WTC11 (cell line): ENCODE results near the gene PRKAR2A.

Experiments
- CTCF ChIP-seq: fragments of 200-600 bp; IDR thresholded peaks from 2 replicates; pipeline ENCODE4 v1.8.0; 2022; ENCODE audit warnings: antibody characterized with exemption
- FOXJ3 ChIP-seq: sonication (generic); formaldehyde crosslinking; IDR thresholded peaks from 2 replicates; pipeline ENCODE4 v1.9.0; 2021; ENCODE audit warnings: missing genetic modification reagents, mild to moderate bottlenecking, borderline replicate concordance
- JUN ChIP-seq: sonication (generic); formaldehyde crosslinking; IDR thresholded peaks from 2 replicates; pipeline ENCODE4 v1.8.0; 2023; ENCODE audit warnings: mild to moderate bottlenecking, missing genetic modification reagents
- PRDM15 ChIP-seq: sonication (generic); formaldehyde crosslinking; IDR thresholded peaks from 2 replicates; pipeline ENCODE4 v1.8.0; 2022; ENCODE audit warnings: missing genetic modification reagents
- USF2 ChIP-seq: sonication (generic); formaldehyde crosslinking; IDR thresholded peaks from 2 replicates; pipeline ENCODE4 v1.8.1; 2023; ENCODE audit warnings: mild to moderate bottlenecking, missing genetic modification reagents, moderate library complexity
- ZBTB43 ChIP-seq: sonication (generic); formaldehyde crosslinking; IDR thresholded peaks from 2 replicates; pipeline ENCODE4 v1.8.1; 2023; ENCODE audit warnings: mild to moderate bottlenecking, missing genetic modification reagents
- ZNF232 ChIP-seq: sonication (generic); formaldehyde crosslinking; IDR thresholded peaks from 2 replicates; pipeline ENCODE4 v1.8.0; 2022; ENCODE audit warnings: mild to moderate bottlenecking, missing genetic modification reagents
- ZNF317 ChIP-seq: sonication (generic); formaldehyde crosslinking; IDR thresholded peaks from 2 replicates; pipeline ENCODE4 v1.8.1; 2023; ENCODE audit warnings: low read depth, mild to moderate bottlenecking, moderate library complexity, missing genetic modification reagents, borderline replicate concordance
- ZSCAN18 ChIP-seq: fragments of 250-450 bp; sonication (Bioruptor Pico); IDR thresholded peaks from 2 replicates; pipeline ENCODE4 v2.1.2; 2022; ENCODE audit warnings: mild to moderate bottlenecking, moderate library complexity
- TF ChIP-seq, protein P1 (sequence below): sonication (generic); formaldehyde crosslinking; IDR thresholded peaks from 2 replicates; pipeline ENCODE4 v1.8.1; 2023; ENCODE audit warnings: mild to moderate bottlenecking, missing genetic modification reagents, borderline replicate concordance
- TF ChIP-seq, protein P2 (sequence below): sonication (generic); formaldehyde crosslinking; IDR thresholded peaks from 2 replicates; pipeline ENCODE4 v1.8.1; 2022; ENCODE audit warnings: low read depth, missing genetic modification reagents, borderline replicate concordance

DNA sequence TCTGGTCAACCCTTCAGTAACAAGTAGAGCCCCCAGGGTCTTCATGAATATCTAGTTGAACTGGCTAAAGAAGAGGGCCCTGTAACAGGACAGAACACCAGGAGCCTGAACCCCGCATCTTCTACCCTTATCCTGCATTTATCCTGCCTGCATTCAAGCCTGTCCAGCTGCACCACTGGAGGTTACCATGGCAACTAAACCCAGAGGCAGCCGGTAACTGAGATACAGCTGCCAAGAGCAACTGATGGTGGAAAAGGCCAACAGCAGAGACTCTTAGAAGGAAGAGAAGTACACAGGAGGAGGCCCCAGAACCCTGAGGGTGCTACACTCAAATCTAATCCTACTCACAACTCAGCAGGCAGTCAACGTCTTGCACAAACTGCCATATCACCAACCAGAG is 3.7 kb upstream of the PRKAR2A start:
- TF ChIP-seq ZNF232 (CRISPR knock-in tag) (no peak), CTCF (no peak), FOXJ3 (no peak), USF2 (CRISPR knock-in tag) (no peak), ZNF317 (CRISPR knock-in tag) (no peak), ZSCAN18 (CRISPR knock-in tag) (no peak), ZBTB43 (CRISPR knock-in tag) (no peak), JUN (no peak), PRDM15 (no peak)
- TF ChIP-seq, protein P1, sequence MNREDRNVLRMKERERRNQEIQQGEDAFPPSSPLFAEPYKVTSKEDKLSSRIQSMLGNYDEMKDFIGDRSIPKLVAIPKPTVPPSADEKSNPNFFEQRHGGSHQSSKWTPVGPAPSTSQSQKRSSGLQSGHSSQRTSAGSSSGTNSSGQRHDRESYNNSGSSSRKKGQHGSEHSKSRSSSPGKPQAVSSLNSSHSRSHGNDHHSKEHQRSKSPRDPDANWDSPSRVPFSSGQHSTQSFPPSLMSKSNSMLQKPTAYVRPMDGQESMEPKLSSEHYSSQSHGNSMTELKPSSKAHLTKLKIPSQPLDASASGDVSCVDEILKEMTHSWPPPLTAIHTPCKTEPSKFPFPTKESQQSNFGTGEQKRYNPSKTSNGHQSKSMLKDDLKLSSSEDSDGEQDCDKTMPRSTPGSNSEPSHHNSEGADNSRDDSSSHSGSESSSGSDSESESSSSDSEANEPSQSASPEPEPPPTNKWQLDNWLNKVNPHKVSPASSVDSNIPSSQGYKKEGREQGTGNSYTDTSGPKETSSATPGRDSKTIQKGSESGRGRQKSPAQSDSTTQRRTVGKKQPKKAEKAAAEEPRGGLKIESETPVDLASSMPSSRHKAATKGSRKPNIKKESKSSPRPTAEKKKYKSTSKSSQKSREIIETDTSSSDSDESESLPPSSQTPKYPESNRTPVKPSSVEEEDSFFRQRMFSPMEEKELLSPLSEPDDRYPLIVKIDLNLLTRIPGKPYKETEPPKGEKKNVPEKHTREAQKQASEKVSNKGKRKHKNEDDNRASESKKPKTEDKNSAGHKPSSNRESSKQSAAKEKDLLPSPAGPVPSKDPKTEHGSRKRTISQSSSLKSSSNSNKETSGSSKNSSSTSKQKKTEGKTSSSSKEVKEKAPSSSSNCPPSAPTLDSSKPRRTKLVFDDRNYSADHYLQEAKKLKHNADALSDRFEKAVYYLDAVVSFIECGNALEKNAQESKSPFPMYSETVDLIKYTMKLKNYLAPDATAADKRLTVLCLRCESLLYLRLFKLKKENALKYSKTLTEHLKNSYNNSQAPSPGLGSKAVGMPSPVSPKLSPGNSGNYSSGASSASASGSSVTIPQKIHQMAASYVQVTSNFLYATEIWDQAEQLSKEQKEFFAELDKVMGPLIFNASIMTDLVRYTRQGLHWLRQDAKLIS (CRISPR knock-in tag), result no peak
- TF ChIP-seq, protein P2, sequence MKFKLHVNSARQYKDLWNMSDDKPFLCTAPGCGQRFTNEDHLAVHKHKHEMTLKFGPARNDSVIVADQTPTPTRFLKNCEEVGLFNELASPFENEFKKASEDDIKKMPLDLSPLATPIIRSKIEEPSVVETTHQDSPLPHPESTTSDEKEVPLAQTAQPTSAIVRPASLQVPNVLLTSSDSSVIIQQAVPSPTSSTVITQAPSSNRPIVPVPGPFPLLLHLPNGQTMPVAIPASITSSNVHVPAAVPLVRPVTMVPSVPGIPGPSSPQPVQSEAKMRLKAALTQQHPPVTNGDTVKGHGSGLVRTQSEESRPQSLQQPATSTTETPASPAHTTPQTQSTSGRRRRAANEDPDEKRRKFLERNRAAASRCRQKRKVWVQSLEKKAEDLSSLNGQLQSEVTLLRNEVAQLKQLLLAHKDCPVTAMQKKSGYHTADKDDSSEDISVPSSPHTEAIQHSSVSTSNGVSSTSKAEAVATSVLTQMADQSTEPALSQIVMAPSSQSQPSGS (CRISPR knock-in tag), result no peak
